OCI-LY1 (cell line): ENCODE measurements around the gene SLC22A23.

Experiments used
- H2AFZ ChIP-seq: fragments of 200-600 bp; sonication (generic), shearing (Covaris generic); 2 replicates; pipeline ENCODE4 v1.6.0; 2014; ENCODE audit warnings: antibody characterized with exemption, mild to moderate bottlenecking, low read length
- H3F3A ChIP-seq: fragments of 200-600 bp; sonication (generic), shearing (Covaris generic); 2 replicates; pipeline ENCODE4 v1.6.0; 2014; ENCODE audit warnings: mild to moderate bottlenecking, antibody characterized with exemption, low read length, moderate library complexity; ENCODE audit not compliant: insufficient read depth
- H3K27ac ChIP-seq: fragments of 200-600 bp; sonication (generic); 2 replicates; pipeline ENCODE4 v1.5.1; 2014; ENCODE audit warnings: low read length, mixed run types, mild to moderate bottlenecking, low read depth; ENCODE audit not compliant: poor library complexity, severe bottlenecking
- H3K27me3 ChIP-seq: fragments of 200-600 bp; sonication (generic); 2 replicates; pipeline ENCODE4 v1.6.0; 2014; ENCODE audit warnings: antibody characterized with exemption, mild to moderate bottlenecking, low read length, moderate library complexity; ENCODE audit not compliant: insufficient read depth
- H3K36me3 ChIP-seq: fragments of 200-600 bp; sonication (generic); 2 replicates; pipeline ENCODE4 v1.6.1; 2014; ENCODE audit warnings: mild to moderate bottlenecking, antibody characterized with exemption, low read length, moderate library complexity, mixed read lengths; ENCODE audit not compliant: insufficient read depth
- H3K4me1 ChIP-seq: fragments of 200-600 bp; sonication (generic); 2 replicates; pipeline ENCODE4 v1.5.1; 2014; ENCODE audit warnings: mild to moderate bottlenecking, low read length, moderate library complexity; ENCODE audit not compliant: insufficient read depth, severe bottlenecking
- H3K4me2 ChIP-seq: fragments of 200-600 bp; sonication (generic), shearing (Covaris generic); 2 replicates; pipeline ENCODE4 v1.6.1; 2014; ENCODE audit warnings: low read length
- H3K4me3 ChIP-seq: fragments of 200-600 bp; sonication (generic); 2 replicates; pipeline ENCODE4 v1.5.1; 2014; ENCODE audit warnings: low read length, low read depth, mild to moderate bottlenecking, mixed read lengths; ENCODE audit not compliant: poor library complexity, severe bottlenecking
- H3K79me2 ChIP-seq: fragments of 200-600 bp; shearing (Covaris generic); 2 replicates; pipeline ENCODE4 v1.6.1; 2016; ENCODE audit warnings: mixed run types, low read length, mixed read lengths; ENCODE audit not compliant: insufficient read depth
- H3K9ac ChIP-seq: fragments of 200-600 bp; sonication (generic), shearing (Covaris generic); 2 replicates; pipeline ENCODE4 v1.6.1; 2014; ENCODE audit warnings: mild to moderate bottlenecking, low read length, mixed read lengths
- H3K9me2 ChIP-seq: fragments of 200-600 bp; sonication (generic), shearing (Covaris generic); 2 replicates; pipeline ENCODE4 v1.6.1; 2014; ENCODE audit warnings: low read depth, mild to moderate bottlenecking, low read length, mixed read lengths
- H3K9me3 ChIP-seq: fragments of 200-600 bp; shearing (Covaris generic); 2 replicates; pipeline ENCODE4 v1.6.1; 2014; ENCODE audit warnings: low read length, mixed read lengths
- H4K20me1 ChIP-seq: fragments of 200-600 bp; sonication (generic), shearing (Covaris generic); 2 replicates; pipeline ENCODE4 v1.6.0; 2016; ENCODE audit warnings: mild to moderate bottlenecking, low read length; ENCODE audit not compliant: insufficient read depth
- CTCF ChIP-seq: fragments of 200-600 bp; sonication (generic), shearing (Covaris generic); IDR thresholded peaks from 2 replicates; pipeline ENCODE4 v1.5.1; 2017; ENCODE audit warnings: mild to moderate bottlenecking, antibody characterized with exemption, low read length, moderate library complexity, mixed read lengths
- EZH2 ChIP-seq: fragments of 200-600 bp; sonication (generic), shearing (Covaris generic); IDR thresholded peaks from 2 replicates; pipeline ENCODE4 v1.8.0; 2017; ENCODE audit warnings: borderline replicate concordance, mixed run types, mild to moderate bottlenecking, antibody characterized with exemption, low read length, moderate library complexity, mixed read lengths

SLC22A23 gene

DNA sequence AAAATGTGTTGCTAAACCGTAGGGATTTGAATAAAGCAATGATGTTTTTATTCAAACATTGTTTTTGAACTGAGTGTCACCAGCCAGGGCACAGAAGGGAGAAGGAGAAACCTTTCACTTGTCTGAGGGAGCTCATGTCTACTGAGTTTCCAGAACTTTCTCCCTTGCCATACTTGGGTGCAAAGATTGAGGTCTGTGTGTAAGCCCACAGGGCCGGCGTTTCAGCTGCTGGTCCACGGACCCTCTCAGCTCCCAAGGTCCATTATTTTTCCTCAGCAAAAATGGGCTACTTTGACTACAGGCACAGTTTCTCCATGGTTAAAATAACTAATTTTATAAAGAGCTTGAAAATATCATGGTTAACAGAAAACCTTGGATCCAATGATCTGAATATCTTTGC lies 165.5 kb downstream of the SLC22A23 start:
- Histone ChIP-seq H3K9me3 (no peaks in the 10 kb centered on the region), H3K4me1 (peaks cover 19% of the 10 kb centered on the region), H3K36me3 (no peaks in the 10 kb centered on the region), H4K20me1 (no peaks in the 10 kb centered on the region), H3F3A (no peaks in the 10 kb centered on the region), H3K27ac (no peak overlapping the region), H3K79me2 (no peaks in the 10 kb centered on the region), H3K9me2 (no peaks in the 10 kb centered on the region), H3K4me2 (no peak overlapping the region), H3K27me3 (no peaks in the 10 kb centered on the region; the same call in 1 of the 2 replicates), H3K9ac (no peak overlapping the region), H3K4me3 (no peak overlapping the region), H2AFZ (no peak overlapping the region)
- TF ChIP-seq CTCF = no peak
- no peak for TF ChIP-seq EZH2

GRCh38 chr6:3290931-3291211 lies 166.0 kb downstream of the SLC22A23 start:
- Histone ChIP-seq H2AFZ (no peak overlapping the region), H3K4me1 (peaks cover 19% of the 10 kb centered on the region), H3K4me3 (no peak overlapping the region), H4K20me1 (no peaks in the 10 kb centered on the region), H3K79me2 (no peaks in the 10 kb centered on the region), H3K36me3 (no peaks in the 10 kb centered on the region), H3K9ac (no peak overlapping the region), H3K9me2 (no peaks in the 10 kb centered on the region), H3K4me2 (no peak overlapping the region), H3K27ac (no peak overlapping the region), H3K27me3 (no peaks in the 10 kb centered on the region; the same call in 1 of the 2 replicates), H3K9me3 (no peaks in the 10 kb centered on the region), H3F3A (no peaks in the 10 kb centered on the region)
- TF ChIP-seq CTCF (no peak), EZH2 (no peak)

DNA sequence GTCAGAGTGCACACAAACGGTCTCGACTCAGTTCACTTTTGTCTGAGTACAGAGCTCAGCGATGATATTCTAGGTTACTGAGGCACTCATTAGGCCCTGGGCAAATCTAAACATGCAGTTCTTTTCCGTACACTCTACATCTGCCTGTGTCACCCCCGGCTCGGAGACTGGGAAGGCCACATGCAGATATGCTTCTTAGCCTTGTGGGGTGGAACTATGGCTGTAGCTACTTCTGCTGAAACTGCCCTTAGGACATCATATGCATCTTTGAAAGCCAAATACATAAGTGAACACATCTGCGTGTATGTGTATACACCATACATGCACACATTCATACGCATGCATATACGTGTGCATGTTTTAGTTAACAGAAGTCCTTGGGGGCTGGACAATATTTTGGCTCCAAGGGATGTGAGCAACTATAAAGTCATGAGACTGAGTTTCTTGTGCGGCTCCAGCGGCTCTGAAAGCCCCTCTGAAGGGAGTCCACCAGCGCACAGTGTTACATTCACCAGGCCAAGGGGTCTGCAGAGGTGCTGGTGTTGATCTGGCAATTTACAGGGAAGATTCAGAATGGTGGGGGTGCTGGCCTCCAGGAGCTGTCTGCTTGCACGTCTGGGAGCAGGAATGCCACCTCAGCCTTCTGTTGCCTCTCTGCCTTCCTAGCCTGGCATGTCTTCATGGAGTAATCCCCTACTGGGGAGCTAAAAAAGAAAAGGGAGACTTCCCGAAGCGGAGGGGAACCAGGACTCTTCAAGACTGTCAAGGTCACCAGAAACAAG lies 166.5 kb downstream of the SLC22A23 start:
- Histone ChIP-seq H3K4me3 (no peak overlapping the region), H2AFZ (no peak overlapping the region), H3K36me3 (no peaks in the 10 kb centered on the region), H3K9me2 (no peaks in the 10 kb centered on the region), H3K9ac (no peak overlapping the region), H3K9me3 (no peaks in the 10 kb centered on the region), H3K4me1 (peaks cover 19% of the 10 kb centered on the region), H3K27ac (peak overlapping the region; percentile 48), H3K27me3 (no peaks in the 10 kb centered on the region; the same call in 1 of the 2 replicates), H4K20me1 (no peaks in the 10 kb centered on the region), H3K4me2 (no peak overlapping the region), H3K79me2 (no peaks in the 10 kb centered on the region), H3F3A (no peaks in the 10 kb centered on the region)
- TF ChIP-seq EZH2 = no peak
- TF ChIP-seq CTCF = no peak
